PC-3 (cell line): ENCODE results near the gene CWF19L1. TPM values are rescaled to one million over a fixed set of nuclear protein-coding genes. Genes with fewer than 3 reads are reported as not detected.

ENCODE experiments used
- ATAC-seq: fragments of 200-7000 bp; cut with Tn5 transposase; 2 replicates; pipeline ENCODE4 v1.9.1; 2020; ENCODE audit warnings: mild to moderate bottlenecking, moderate library complexity
- BruUV-seq: library from RNA; stranded (reverse); fragments of 400-500 nt; replicated peaks from 2 replicates; lab custom pipeline; 2021; lab: Mats Ljungman, UMichigan
- CTCF ChIA-PET: fragments of 300-600 bp; sonication (Branson Sonifier 250); formaldehyde crosslinking; loops from one replicate; lab custom pipeline; 2022; ENCODE audit warnings: antibody characterized with exemption; lab: Charles Lee
- POLR2A ChIA-PET: fragments of 300-600 bp; sonication (Branson Sonifier 250); formaldehyde crosslinking; loops from one replicate; lab custom pipeline; 2022; ENCODE audit warnings: antibody characterized with exemption; ENCODE audit not compliant: unreplicated experiment; lab: Charles Lee
- DNase-seq: peaks from one replicate; pipeline ENCODE4 v3.0.0-alpha.2; 2015
- H2AFZ ChIP-seq: fragments of 300-600 bp; sonication (generic); 2 replicates; pipeline ENCODE4 v1.6.0; 2016; ENCODE audit warnings: antibody characterized with exemption, low read length
- H3F3A ChIP-seq: fragments of 300-600 bp; sonication (generic); one replicate; pipeline ENCODE4 v1.6.0; 2017; ENCODE audit warnings: antibody characterized with exemption, low read length, control low read depth, mild to moderate bottlenecking; ENCODE audit not compliant: unreplicated experiment
- H3K27ac ChIP-seq: fragments of 300-600 bp; sonication (generic); 2 replicates; pipeline ENCODE4 v1.5.1; 2016; ENCODE audit warnings: mild to moderate bottlenecking, low read length
- H3K27me3 ChIP-seq: fragments of 300-600 bp; sonication (generic); 2 replicates; pipeline ENCODE4 v1.6.1; 2016; ENCODE audit warnings: low read length, mixed read lengths
- H3K36me3 ChIP-seq: fragments of 300-600 bp; sonication (generic); 2 replicates; pipeline ENCODE4 v1.6.1; 2016; ENCODE audit warnings: low read depth, mixed run types, low read length, mixed read lengths
- H3K4me1 ChIP-seq: fragments of 300-600 bp; sonication (generic); 2 replicates; pipeline ENCODE4 v1.5.1; 2016; ENCODE audit warnings: low read length; ENCODE audit not compliant: insufficient read depth
- H3K4me2 ChIP-seq: fragments of 300-600 bp; sonication (generic); 2 replicates; pipeline ENCODE4 v1.6.0; 2016; ENCODE audit warnings: low read length
- H3K4me3 ChIP-seq: fragments of 300-600 bp; sonication (generic); 2 replicates; pipeline ENCODE4 v1.5.1; 2016; ENCODE audit warnings: mild to moderate bottlenecking, low read length, mixed read lengths
- H3K79me2 ChIP-seq: fragments of 300-600 bp; sonication (generic); 2 replicates; pipeline ENCODE4 v1.6.1; 2017; ENCODE audit warnings: low read length, mixed read lengths
- H3K9ac ChIP-seq: fragments of 300-600 bp; sonication (generic); 2 replicates; pipeline ENCODE4 v1.6.0; 2016; ENCODE audit warnings: mild to moderate bottlenecking, low read length
- H3K9me2 ChIP-seq: fragments of 300-600 bp; sonication (generic); replicated peaks from 2 replicates; pipeline ENCODE4 v1.6.1; 2016; ENCODE audit warnings: mixed run types, low read length, mixed read lengths
- H3K9me3 ChIP-seq: fragments of 300-600 bp; sonication (generic); 2 replicates; pipeline ENCODE4 v1.6.1; 2016; ENCODE audit warnings: low read length, mixed read lengths
- H4K20me1 ChIP-seq: fragments of 300-600 bp; sonication (generic); 2 replicates; pipeline ENCODE4 v1.6.1; 2016; ENCODE audit warnings: low read length, mixed read lengths
- EZH2 ChIP-seq: fragments of 300-600 bp; sonication (generic); IDR thresholded peaks from one replicate; pipeline ENCODE4 v1.6.1; 2017; ENCODE audit warnings: antibody characterized with exemption, mild to moderate bottlenecking, low read length; ENCODE audit not compliant: unreplicated experiment
- EZH2phosphoT487 ChIP-seq: fragments of 300-600 bp; sonication (generic); IDR thresholded peaks from 2 replicates; pipeline ENCODE4 v1.6.1; 2018; ENCODE audit warnings: mild to moderate bottlenecking, antibody characterized with exemption, low read length, borderline replicate concordance
- intact Hi-C: fragments of 100-400 bp; cut with micrococcal nuclease; formaldehyde crosslinking; loops from 2 replicates; pipeline ENCODE4 v1.9.0; 2023
- total RNA-seq: library from RNA; depleted of rRNA; stranded (reverse); fragments of >200 nt; gene quantifications from 2 replicates; pipeline ENCODE4 v1.2.3, GENCODE V29; 2014; rRNA removed
- TF ChIP-seq, protein P1 (sequence below): fragments of 300-600 bp; sonication (generic); conservative IDR thresholded peaks from 2 replicates; pipeline ENCODE4 v1.5.1; 2017; ENCODE audit warnings: antibody characterized with exemption, low read depth, mild to moderate bottlenecking, low read length

CWF19L1 gene
- total RNA-seq, 1 experiment from 2014 or later = 31.4 TPM

DNA sequence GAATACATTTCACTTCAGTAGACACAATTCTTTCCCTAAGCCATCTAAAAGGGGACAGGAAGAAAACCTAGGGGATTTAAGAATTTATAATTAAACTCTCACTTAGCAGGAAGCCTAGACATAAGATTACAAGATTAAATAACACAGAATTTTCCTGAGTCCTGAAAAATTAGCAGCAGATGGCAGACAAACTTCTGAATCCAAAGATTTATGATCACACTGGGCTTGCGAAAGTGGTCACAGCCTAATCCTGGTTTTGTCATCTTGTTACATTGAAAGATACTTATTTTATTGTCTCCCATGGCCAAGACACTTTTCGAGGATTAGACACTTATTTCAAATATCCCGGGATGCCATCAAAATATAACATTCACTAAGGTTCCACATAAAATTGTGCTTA lies 84.5 kb downstream of the CWF19L1 start:
- no peak for DNase-seq
- intact Hi-C loops = no loop called here
- Histone ChIP-seq H3K4me1 (peaks cover 25% of the 10 kb centered on the region), H3K27ac (no peak overlapping the region), H3K36me3 (peaks cover 8% of the 10 kb centered on the region; the same call in 1 of the 2 replicates), H2AFZ (no peak overlapping the region), H3K9me3 (no peaks in the 10 kb centered on the region), H4K20me1 (no peaks in the 10 kb centered on the region), H3K79me2 (peaks cover 60% of the 10 kb centered on the region), H3K9ac (no peak overlapping the region), H3F3A (no peaks in the 10 kb centered on the region), H3K4me3 (no peak overlapping the region), H3K27me3 (no peaks in the 10 kb centered on the region), H3K9me2 (no peaks in the 10 kb centered on the region), H3K4me2 (peak overlapping the region; percentile 94; the same call in 1 of the 2 replicates)
- POLR2A ChIA-PET = no interaction called here
- TF ChIP-seq, protein P1, sequence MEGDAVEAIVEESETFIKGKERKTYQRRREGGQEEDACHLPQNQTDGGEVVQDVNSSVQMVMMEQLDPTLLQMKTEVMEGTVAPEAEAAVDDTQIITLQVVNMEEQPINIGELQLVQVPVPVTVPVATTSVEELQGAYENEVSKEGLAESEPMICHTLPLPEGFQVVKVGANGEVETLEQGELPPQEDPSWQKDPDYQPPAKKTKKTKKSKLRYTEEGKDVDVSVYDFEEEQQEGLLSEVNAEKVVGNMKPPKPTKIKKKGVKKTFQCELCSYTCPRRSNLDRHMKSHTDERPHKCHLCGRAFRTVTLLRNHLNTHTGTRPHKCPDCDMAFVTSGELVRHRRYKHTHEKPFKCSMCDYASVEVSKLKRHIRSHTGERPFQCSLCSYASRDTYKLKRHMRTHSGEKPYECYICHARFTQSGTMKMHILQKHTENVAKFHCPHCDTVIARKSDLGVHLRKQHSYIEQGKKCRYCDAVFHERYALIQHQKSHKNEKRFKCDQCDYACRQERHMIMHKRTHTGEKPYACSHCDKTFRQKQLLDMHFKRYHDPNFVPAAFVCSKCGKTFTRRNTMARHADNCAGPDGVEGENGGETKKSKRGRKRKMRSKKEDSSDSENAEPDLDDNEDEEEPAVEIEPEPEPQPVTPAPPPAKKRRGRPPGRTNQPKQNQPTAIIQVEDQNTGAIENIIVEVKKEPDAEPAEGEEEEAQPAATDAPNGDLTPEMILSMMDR = no peak
- no peak for TF ChIP-seq EZH2phosphoT487
- no peak for TF ChIP-seq EZH2
- CTCF ChIA-PET = no interaction called here
- BruUV-seq = no TSS peak
- no peak for ATAC-seq

Other genes starting within 250 kb of the CWF19L1 start
- not detected in 2 replicates for gene CPN1, start 185.8 kb downstream of the CWF19L1 start, total RNA-seq
- gene ERLIN1, start 81.6 kb downstream of the CWF19L1 start, total RNA-seq = 13.5 and 15.1 TPM in 2 replicates
- gene CHUK, start 38.0 kb downstream of the CWF19L1 start, total RNA-seq = 11.8 and 16.2 TPM in 2 replicates
- gene BLOC1S2, start 19.0 kb upstream of the CWF19L1 start, total RNA-seq = 33.7 and 46.4 TPM in 2 replicates
- not detected in 2 replicates for gene PKD2L1, start 62.6 kb upstream of the CWF19L1 start, total RNA-seq
- gene SCD, start 79.6 kb upstream of the CWF19L1 start, total RNA-seq = 116 and 121 TPM in 2 replicates
- gene WNT8B, start 195.4 kb upstream of the CWF19L1 start, total RNA-seq = 0.29 TPM in 1 of 2 replicates, not detected in the other